HG03521 (cell line): ENCODE data around the gene C10orf143.

Source experiments
- ATAC-seq: cut with Tn5 transposase; IDR thresholded peaks from one replicate; pipeline ENCODE4 v1.9.1; 2021; ENCODE audit warnings: mild to moderate bottlenecking, moderate library complexity; ENCODE audit not compliant: unreplicated experiment

C10orf143 gene

GRCh38 chr10:130018265-130018664 is 92.4 kb downstream of the C10orf143 start:
- ATAC-seq: no peak

GRCh38 chr10:130017631-130018022 is 93.0 kb downstream of the C10orf143 start:
- ATAC-seq: no peak

- no peak for ATAC-seq
Observed at GRCh38 chr10:130016993-130017630, 93.5 kb downstream of the C10orf143 start.

GRCh38 chr10:130016095-130016494 is 94.5 kb downstream of the C10orf143 start:
- ATAC-seq: no peak

- no peak for ATAC-seq
Observed at GRCh38 chr10:130015075-130015695, 95.4 kb downstream of the C10orf143 start.

GRCh38 chr10:130014263-130015074 is 96.2 kb downstream of the C10orf143 start:
- no peak for ATAC-seq
